ENCODE results near the gene REXO5.

DNA sequence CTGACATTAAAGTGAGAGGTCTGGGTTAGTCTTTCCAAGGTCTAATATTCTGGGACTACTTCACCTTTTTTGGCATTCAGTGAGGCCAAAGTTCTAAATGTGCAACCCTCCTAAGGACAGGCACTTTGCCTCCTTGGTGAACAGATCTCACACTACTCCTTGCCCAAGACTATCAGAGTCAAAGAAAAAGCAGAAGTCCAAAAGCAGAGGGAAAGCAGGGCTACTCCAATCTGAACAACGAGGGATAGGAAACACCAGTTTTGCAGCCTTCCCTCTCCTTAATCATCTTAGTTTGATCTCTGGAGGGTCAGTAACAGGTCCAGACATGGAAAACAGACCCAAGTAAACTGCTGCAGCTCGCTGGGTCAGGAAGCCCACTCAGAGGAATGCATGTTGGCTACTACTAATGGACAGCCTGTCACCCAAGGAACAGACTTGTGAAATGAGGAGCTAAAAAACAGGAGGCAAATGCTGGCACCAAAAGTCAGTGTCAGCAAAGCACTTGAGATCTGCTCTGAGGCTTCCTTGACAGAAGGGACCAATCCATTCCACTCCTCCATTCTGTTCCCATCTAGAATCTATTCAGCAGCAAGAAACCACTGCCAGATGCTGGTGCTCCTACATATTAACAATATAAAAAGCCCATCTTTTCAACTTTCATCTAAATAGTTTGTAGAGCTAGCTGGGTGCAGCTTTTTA lies 63.9 kb downstream of the REXO5 start:
- TF ChIP-seq POLR2A (IDR thresholded peaks at IDR 0.05; ENCODE audit: extremely low read depth, insufficient read length) = no peak
- TF ChIP-seq, protein P1, sequence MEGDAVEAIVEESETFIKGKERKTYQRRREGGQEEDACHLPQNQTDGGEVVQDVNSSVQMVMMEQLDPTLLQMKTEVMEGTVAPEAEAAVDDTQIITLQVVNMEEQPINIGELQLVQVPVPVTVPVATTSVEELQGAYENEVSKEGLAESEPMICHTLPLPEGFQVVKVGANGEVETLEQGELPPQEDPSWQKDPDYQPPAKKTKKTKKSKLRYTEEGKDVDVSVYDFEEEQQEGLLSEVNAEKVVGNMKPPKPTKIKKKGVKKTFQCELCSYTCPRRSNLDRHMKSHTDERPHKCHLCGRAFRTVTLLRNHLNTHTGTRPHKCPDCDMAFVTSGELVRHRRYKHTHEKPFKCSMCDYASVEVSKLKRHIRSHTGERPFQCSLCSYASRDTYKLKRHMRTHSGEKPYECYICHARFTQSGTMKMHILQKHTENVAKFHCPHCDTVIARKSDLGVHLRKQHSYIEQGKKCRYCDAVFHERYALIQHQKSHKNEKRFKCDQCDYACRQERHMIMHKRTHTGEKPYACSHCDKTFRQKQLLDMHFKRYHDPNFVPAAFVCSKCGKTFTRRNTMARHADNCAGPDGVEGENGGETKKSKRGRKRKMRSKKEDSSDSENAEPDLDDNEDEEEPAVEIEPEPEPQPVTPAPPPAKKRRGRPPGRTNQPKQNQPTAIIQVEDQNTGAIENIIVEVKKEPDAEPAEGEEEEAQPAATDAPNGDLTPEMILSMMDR (IDR thresholded peaks at IDR 0.05; ENCODE audit: low read depth, low read length) = no peak
- TF ChIP-seq, protein P2, sequence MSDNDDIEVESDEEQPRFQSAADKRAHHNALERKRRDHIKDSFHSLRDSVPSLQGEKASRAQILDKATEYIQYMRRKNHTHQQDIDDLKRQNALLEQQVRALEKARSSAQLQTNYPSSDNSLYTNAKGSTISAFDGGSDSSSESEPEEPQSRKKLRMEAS (IDR thresholded peaks at IDR 0.05; ENCODE audit: low read depth, low read length) = no peak
